GM23338 (cell line): ENCODE results near the gene LIPJ.

ENCODE experiments used
- CTCF ChIP-seq, 2 experiments: fragments of 200-600 bp in 1 of 2; sonication (generic) in 1 of 2; conservative IDR thresholded peaks; 2 replicates each; pipeline versions ENCODE4 v1.5.1 to v1.6.1; 2016 to 2017; ENCODE audit warnings: antibody characterized with exemption in 2 of 2, low read depth in 2 of 2, mild to moderate bottlenecking in 2 of 2, moderate library complexity in 1 of 2
- EZH2phosphoT487 ChIP-seq: fragments of 200-600 bp; sonication (generic); IDR thresholded peaks from one replicate; pipeline ENCODE4 v1.8.1; 2018; ENCODE audit warnings: antibody characterized with exemption; ENCODE audit not compliant: unreplicated experiment
- JUNB ChIP-seq: IDR thresholded peaks from one replicate; pipeline ENCODE4 v1.6.1; 2016; ENCODE audit warnings: antibody characterized with exemption; ENCODE audit not compliant: unreplicated experiment

GRCh38 chr10:88582411-88582805 lies 4.2 kb upstream of the LIPJ start:
- TF ChIP-seq EZH2phosphoT487 (no peak), CTCF (conservative IDR thresholded peaks at IDR 0.05; ENCODE audit: low read depth in 2 of 2) (no peak), JUNB (no peak)
